GM23338 (cell line): Measurements from ENCODE around the gene RALGPS1. TPM values are rescaled to one million over a fixed set of nuclear protein-coding genes. Genes with fewer than 3 reads are reported as not detected.

Experiments used
- ATAC-seq: fragments of 200-7000 bp; cut with Tn5 transposase; 3 replicates; pipeline ENCODE4 v1.9.1; 2020
- DNase-seq: peaks from one replicate; pipeline ENCODE4 v3.0.0-alpha.2; 2015; ENCODE audit warnings: low spot score
- H2AFZ ChIP-seq: fragments of 200-600 bp; sonication (generic); 2 replicates; pipeline ENCODE4 v1.8.0; 2016; ENCODE audit warnings: antibody characterized with exemption, mild to moderate bottlenecking, moderate library complexity
- H3F3A ChIP-seq: fragments of 200-600 bp; sonication (generic); replicated peaks from 2 replicates; pipeline ENCODE4 v1.8.0; 2017; ENCODE audit warnings: antibody characterized with exemption, mixed run types, low read depth
- H3K27ac ChIP-seq: fragments of 200-600 bp; sonication (generic); 2 replicates; pipeline ENCODE4 v1.6.1; 2016; ENCODE audit warnings: low read depth
- H3K27me3 ChIP-seq: fragments of 200-600 bp; sonication (generic); 2 replicates; pipeline ENCODE4 v1.8.0; 2016; ENCODE audit warnings: mild to moderate bottlenecking, mixed run types, moderate library complexity; ENCODE audit not compliant: insufficient read depth
- H3K36me3 ChIP-seq: fragments of 200-600 bp; sonication (generic); 2 replicates; pipeline ENCODE4 v1.8.0; 2016; ENCODE audit warnings: mild to moderate bottlenecking; ENCODE audit not compliant: insufficient read depth
- H3K4me1 ChIP-seq: fragments of 200-600 bp; sonication (generic); 2 replicates; pipeline ENCODE4 v1.8.0; 2016; ENCODE audit warnings: mild to moderate bottlenecking, moderate library complexity; ENCODE audit not compliant: insufficient read depth
- H3K4me2 ChIP-seq: fragments of 200-600 bp; sonication (generic); 2 replicates; pipeline ENCODE4 v1.7.1; 2017; ENCODE audit warnings: mixed run types
- H3K4me3 ChIP-seq: fragments of 200-600 bp; sonication (generic); 2 replicates; pipeline ENCODE4 v1.6.1; 2016; ENCODE audit warnings: mixed run types
- H3K79me2 ChIP-seq: fragments of 200-600 bp; sonication (generic); replicated peaks from 2 replicates; pipeline ENCODE4 v1.8.0; 2017; ENCODE audit warnings: mild to moderate bottlenecking; ENCODE audit not compliant: insufficient read depth
- H3K9me2 ChIP-seq: fragments of 200-600 bp; sonication (generic); 2 replicates; pipeline ENCODE4 v1.8.0; 2017; ENCODE audit not compliant: insufficient read depth
- H4K20me1 ChIP-seq: fragments of 200-600 bp; sonication (generic); replicated peaks from 2 replicates; pipeline ENCODE4 v1.8.0; 2017; ENCODE audit warnings: mild to moderate bottlenecking; ENCODE audit not compliant: insufficient read depth
- H3K27ac Mint-ChIP-seq: 2 replicates; pipeline ENCODE4 v1.8.0; 2020; ENCODE audit warnings: inconsistent platforms, mild to moderate bottlenecking, moderate library complexity, mixed read lengths
- H3K27me3 Mint-ChIP-seq: 3 replicates; pipeline ENCODE4 v1.8.0; 2022; ENCODE audit warnings: low read depth, mild to moderate bottlenecking, moderate library complexity, mixed read lengths, inconsistent platforms; ENCODE audit not compliant: insufficient read depth, poor library complexity
- H3K36me3 Mint-ChIP-seq: 3 replicates; pipeline ENCODE4 v1.8.0; 2021; ENCODE audit warnings: low read depth, mild to moderate bottlenecking, inconsistent platforms, moderate library complexity, mixed read lengths
- H3K4me1 Mint-ChIP-seq: 3 replicates; pipeline ENCODE4 v1.8.0; 2020; ENCODE audit warnings: mild to moderate bottlenecking, inconsistent platforms, mixed read lengths
- H3K4me3 Mint-ChIP-seq: 3 replicates; pipeline ENCODE4 v1.8.0; 2021; ENCODE audit warnings: moderate library complexity, mild to moderate bottlenecking, inconsistent platforms, mixed read lengths
- H3K9me3 Mint-ChIP-seq: 3 replicates; pipeline ENCODE4 v1.8.0; 2020; ENCODE audit warnings: moderate library complexity, mild to moderate bottlenecking, inconsistent platforms, mixed read lengths
- CTCF ChIP-seq, 2 experiments: fragments of 200-600 bp in 1 of 2; sonication (generic) in 1 of 2; conservative IDR thresholded peaks; 2 replicates each; pipeline versions ENCODE4 v1.5.1 to v1.6.1; 2016 to 2017; ENCODE audit warnings: antibody characterized with exemption in 2 of 2, low read depth in 2 of 2, mild to moderate bottlenecking in 2 of 2, moderate library complexity in 1 of 2
- EZH2 ChIP-seq: fragments of 200-600 bp; sonication (generic); IDR thresholded peaks from one replicate; pipeline ENCODE4 v1.8.0; 2017; ENCODE audit warnings: antibody characterized with exemption, mild to moderate bottlenecking, low read depth; ENCODE audit not compliant: unreplicated experiment
- EZH2phosphoT487 ChIP-seq: fragments of 200-600 bp; sonication (generic); IDR thresholded peaks from one replicate; pipeline ENCODE4 v1.8.1; 2018; ENCODE audit warnings: antibody characterized with exemption; ENCODE audit not compliant: unreplicated experiment
- JUNB ChIP-seq: IDR thresholded peaks from one replicate; pipeline ENCODE4 v1.6.1; 2016; ENCODE audit warnings: antibody characterized with exemption; ENCODE audit not compliant: unreplicated experiment
- POLR2AphosphoS5 ChIP-seq: IDR thresholded peaks from 2 replicates; pipeline ENCODE4 v1.6.1; 2016; ENCODE audit warnings: antibody characterized with exemption, low read depth
- STAT1 ChIP-seq: IDR thresholded peaks from one replicate; pipeline ENCODE4 v1.6.1; 2016; ENCODE audit warnings: antibody characterized with exemption; ENCODE audit not compliant: unreplicated experiment
- ZNF114 ChIP-seq: fragments of 250-450 bp; sonication (Bioruptor Pico); IDR thresholded peaks from 2 replicates; pipeline ENCODE4 v1.5.0; 2020; ENCODE audit warnings: mild to moderate bottlenecking, moderate library complexity
- ZNF462 ChIP-seq: fragments of 250-450 bp; sonication (Bioruptor Pico); IDR thresholded peaks from 2 replicates; pipeline ENCODE4 v1.5.0; 2020; ENCODE audit warnings: mild to moderate bottlenecking, moderate library complexity
- polyA plus RNA-seq: library from polyadenylated mRNA; unstranded; fragments of >200 nt; fragmentation: Nextera tagmentation; extraction: Ambion mirVana; gene quantifications from 2 replicates; pipeline ENCODE4 v1.2.1, GENCODE V29; 2016
- total RNA-seq: library from RNA; depleted of rRNA; stranded (reverse); fragments of >200 nt; shearing (Covaris generic); gene quantifications from 2 replicates; pipeline ENCODE4 v1.2.3, GENCODE V29; 2014
- TF ChIP-seq, protein P1 (sequence below): IDR thresholded peaks from 2 replicates; pipeline ENCODE4 v1.6.1; 2016; ENCODE audit warnings: antibody characterized with exemption

RALGPS1 gene
- total and polyA plus RNA-seq, 2 experiments from 2014 or later = 18.2 to 57.1 TPM

GRCh38 chr9:127078988-127079387 lies 164.4 kb downstream of the RALGPS1 start:
- TF ChIP-seq ZNF462 (no peak), POLR2AphosphoS5 (no peak), STAT1 (no peak), CTCF (conservative IDR thresholded peaks at IDR 0.05; ENCODE audit: low read depth in 2 of 2) (no peak), EZH2phosphoT487 (no peak), EZH2 (no peak), JUNB (no peak), ZNF114 (CRISPR knock-in tag) (no peak)
- TF ChIP-seq, protein P1, sequence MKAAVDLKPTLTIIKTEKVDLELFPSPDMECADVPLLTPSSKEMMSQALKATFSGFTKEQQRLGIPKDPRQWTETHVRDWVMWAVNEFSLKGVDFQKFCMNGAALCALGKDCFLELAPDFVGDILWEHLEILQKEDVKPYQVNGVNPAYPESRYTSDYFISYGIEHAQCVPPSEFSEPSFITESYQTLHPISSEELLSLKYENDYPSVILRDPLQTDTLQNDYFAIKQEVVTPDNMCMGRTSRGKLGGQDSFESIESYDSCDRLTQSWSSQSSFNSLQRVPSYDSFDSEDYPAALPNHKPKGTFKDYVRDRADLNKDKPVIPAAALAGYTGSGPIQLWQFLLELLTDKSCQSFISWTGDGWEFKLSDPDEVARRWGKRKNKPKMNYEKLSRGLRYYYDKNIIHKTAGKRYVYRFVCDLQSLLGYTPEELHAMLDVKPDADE = no peak
- H3K27me3 Mint-ChIP-seq = peaks cover 14% of the 10 kb centered on the region
- H3K79me2 ChIP-seq = no peaks in the 10 kb centered on the region
- H3F3A ChIP-seq = 0 out of 2 replicates have a peak, but pooled peaks cover 2% of the 10 kb centered on the region
- no peaks in the 10 kb centered on the region for H4K20me1 ChIP-seq
- ATAC-seq (no peak), DNase-seq (no peak)
- H3K4me1 Mint-ChIP-seq = peaks cover 44% of the 10 kb centered on the region
- H3K27ac ChIP-seq = no peak overlapping the region
- 0 out of 2 replicates have a peak, but pooled peaks cover 3% of the 10 kb centered on the region for H3K9me2 ChIP-seq
- H3K4me3 ChIP-seq = no peak overlapping the region
- no peaks in the 10 kb centered on the region for H3K27me3 ChIP-seq
- H3K36me3 ChIP-seq = no peaks in the 10 kb centered on the region
- no peaks in the 10 kb centered on the region for H3K36me3 Mint-ChIP-seq
- peaks cover 29% of the 10 kb centered on the region for H3K4me1 ChIP-seq
- H3K4me3 Mint-ChIP-seq = no peak overlapping the region
- H3K27ac Mint-ChIP-seq = no peak overlapping the region
- H2AFZ ChIP-seq = no peak overlapping the region
- no peaks in the 10 kb centered on the region for H3K9me3 Mint-ChIP-seq
- H3K4me2 ChIP-seq = no peak overlapping the region
